ENCODE measurements around the gene GDI2.
"Not testable (repeated sequence)": the region's sequence is repeated elsewhere in the genome, so short reads cannot be mapped to it uniquely, and the experiment has no call there.

GDI2 gene
- 103 to 580 (median 275) reads per million in 3 experiments for total RNA-seq

- DNase-seq, result peak; percentile 97
Measured at GRCh38 chr10:5813341-5814109, at the start of gene GDI2. Gene GDI2, minus strand, starts transcription at chr10:5813434. Its CDS starts 176 bp downstream, at chr10:5813258.

GRCh38 chr10:5862360-5862961 lies 49.2 kb upstream of the GDI2 start:
- no peak for DNase-seq

GRCh38 chr10:5860066-5860465 lies 46.8 kb upstream of the GDI2 start:
- no peak for DNase-seq

GRCh38 chr10:5858811-5859210 lies 45.6 kb upstream of the GDI2 start:
- DNase-seq, result no peak

DNA sequence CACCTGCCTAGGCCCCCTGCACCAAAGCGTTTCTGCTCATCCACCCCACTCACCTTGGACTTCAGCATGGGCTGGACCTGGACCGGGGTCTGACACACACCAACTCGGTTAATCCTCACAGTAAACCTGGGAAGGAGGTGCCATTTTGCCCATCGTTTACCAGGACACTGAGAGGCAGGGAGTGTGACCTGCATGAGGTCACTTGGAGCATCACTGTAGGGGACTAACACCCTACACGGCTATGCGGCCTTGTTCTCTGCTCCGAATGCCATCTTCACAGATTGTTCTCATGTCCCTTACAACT lies 43.4 kb upstream of the GDI2 start:
- no peak for DNase-seq

DNA sequence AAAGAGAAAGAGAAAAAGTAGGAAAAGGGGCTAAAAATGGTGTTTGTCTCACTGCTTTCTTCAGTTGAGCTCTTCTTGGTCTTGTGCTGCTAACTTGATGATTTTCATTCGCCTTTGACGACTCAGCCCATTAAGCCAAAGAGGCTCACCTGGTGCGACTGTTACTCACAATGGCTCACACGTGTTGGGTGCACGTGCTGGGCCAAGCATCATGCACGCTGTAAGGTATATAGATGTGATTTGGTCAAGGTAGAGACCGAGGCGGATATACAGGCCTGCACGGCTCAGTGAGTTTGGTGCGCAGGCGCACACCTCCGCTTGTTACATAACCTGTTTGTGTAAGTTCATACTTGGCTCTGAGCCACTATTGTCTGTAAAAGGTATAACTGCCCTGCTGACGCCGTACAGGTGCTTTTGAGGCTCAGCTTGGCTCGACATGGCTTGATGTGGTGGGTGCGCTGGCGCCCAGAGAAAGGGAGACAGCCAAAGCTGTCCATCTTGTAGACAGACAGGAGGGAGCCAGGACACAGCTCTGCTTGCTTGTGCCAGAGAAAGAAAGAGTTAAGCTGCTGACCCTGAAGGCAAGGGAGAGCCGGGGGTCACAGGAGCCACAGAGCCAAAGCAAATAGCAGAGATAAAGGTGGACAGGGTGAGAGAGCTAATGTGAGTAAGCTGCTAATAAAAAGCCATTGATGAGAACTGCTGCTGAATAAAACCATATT lies 42.9 kb upstream of the GDI2 start:
- no peak for DNase-seq

GRCh38 chr10:5854131-5854475 lies 40.9 kb upstream of the GDI2 start:
- no peak for DNase-seq

GRCh38 chr10:5846667-5847066 lies 33.4 kb upstream of the GDI2 start:
- DNase-seq, result not testable (repeated sequence)

DNA sequence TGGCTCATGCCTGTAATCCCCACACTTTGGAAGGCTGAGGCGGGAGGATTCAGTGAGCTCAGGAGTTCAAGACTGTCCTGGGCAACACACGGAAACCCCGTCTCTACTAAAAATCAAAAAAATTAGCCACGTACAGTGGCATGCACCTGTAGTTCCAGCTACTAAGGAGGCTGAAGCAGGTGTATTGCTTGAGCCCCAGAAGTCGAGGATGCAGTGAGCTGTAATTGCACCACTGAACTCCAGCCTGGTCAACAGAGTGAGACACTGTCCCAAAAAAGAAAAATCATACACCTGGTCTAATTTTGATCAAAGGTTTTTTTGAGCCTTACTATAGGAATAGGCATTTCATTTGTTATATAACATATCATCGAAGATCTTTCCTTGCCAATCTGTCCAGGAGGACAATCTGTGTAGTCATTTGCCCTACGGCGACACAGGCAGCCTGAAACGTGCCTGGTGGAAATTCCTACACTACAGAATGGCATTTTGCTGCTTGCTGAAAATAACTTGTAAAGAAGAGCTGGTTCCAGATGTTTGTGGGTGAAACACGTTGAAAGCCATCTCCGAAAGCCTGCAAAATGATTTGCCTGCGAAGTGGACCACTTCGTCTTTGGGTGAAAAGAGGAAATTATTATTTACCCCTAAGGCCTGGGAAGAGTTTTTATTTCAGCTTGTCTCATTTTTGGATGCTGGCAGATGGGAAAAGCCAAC lies 31.3 kb upstream of the GDI2 start:
- DNase-seq, result no peak

DNA sequence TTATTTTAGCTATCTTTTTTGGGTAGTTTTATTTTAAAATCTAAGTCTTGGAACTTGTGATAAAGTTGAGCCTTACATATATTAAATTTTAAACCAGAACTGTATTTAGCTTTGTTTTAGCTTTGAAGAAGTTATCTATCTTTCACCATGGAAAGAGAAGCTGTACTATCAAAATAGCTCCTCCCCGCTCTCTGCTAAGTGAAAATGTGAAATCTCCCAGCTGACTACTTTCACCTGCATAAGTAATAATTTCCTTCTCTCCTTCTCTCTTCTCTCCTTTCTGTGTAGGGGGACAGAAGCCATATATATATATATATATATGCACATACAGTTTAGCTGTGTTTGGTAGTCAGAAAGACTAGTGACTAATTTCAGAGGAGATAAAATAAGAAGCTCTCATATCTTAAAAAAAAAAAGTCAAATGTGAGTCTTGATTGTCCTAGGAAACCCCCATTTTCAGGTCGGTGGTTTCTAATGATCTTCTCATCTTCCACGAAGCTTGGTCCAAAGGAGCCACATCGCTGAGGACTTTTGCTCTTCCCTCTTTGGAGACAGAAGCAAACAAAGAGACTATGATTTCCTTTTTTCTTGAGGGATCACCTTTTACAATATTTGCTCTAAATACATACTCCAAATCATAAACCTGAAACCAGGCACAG lies 30.6 kb upstream of the GDI2 start:
- no peak for DNase-seq

- no peak for DNase-seq
Measured at GRCh38 chr10:5841965-5842364, 28.7 kb upstream of the GDI2 start.

- no peak for DNase-seq
Measured at GRCh38 chr10:5840314-5841307, 27.4 kb upstream of the GDI2 start.

DNA sequence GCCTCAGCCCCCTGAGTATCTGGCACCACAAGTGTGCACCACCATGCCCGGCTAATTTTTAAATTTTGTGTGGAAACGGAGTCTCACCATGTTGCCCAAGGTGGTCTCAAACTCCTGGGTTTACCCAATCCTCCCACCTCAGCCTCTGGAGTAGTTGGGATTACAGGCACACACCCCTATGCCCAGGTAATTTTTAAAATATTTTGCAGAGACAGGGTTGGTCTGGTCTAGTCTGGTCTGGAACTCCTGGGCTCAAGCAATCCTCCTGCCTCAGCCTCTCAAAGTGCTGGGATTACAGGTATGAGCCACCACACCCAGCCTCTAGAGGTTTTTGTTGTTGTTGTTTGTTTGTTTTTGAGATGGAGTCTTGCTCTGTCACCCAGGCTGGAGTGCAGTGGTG lies 22.9 kb upstream of the GDI2 start:
- DNase-seq, result not testable (repeated sequence)

- DNase-seq, result no peak
Measured at GRCh38 chr10:5835446-5836095, 22.3 kb upstream of the GDI2 start.

GRCh38 chr10:5833814-5834213 lies 20.6 kb upstream of the GDI2 start:
- DNase-seq, result no peak

DNA sequence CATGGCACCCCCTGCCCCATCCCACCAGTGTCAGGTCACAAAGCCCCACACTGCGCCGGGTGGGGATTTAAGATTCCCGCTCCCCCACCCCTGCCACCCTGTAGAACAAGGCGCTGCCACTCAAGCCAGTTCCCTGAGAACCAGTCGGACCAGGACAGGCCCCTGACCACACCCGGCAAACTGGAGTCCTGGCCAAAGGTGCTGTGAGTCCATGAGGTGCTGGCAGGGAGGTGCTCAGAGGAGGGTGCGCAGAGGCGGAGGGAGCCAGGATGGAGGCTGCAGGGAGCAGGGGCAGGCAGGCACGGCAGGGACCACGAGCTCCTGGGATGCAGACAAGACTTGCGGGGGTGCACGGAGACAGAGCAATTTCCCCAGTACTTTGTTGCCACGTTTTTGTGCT lies 19.7 kb upstream of the GDI2 start:
- no peak for DNase-seq

DNA sequence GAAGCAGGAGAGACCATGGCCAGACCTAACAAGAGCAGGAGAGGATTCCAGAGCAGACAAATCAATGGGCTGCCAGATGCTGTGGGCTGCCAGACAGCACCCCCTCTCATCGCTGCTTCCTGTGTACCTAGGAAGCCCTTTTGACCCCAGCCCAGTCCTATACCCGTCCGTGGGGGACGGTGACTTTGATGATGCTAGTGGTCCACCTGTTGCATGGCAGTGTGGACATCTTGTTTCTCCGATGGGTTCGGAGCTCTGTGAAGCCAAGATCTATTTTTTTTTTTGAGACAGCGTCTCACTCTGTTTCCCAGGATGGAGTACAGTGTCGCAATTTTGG lies 18.2 kb upstream of the GDI2 start:
- DNase-seq, result no peak

DNA sequence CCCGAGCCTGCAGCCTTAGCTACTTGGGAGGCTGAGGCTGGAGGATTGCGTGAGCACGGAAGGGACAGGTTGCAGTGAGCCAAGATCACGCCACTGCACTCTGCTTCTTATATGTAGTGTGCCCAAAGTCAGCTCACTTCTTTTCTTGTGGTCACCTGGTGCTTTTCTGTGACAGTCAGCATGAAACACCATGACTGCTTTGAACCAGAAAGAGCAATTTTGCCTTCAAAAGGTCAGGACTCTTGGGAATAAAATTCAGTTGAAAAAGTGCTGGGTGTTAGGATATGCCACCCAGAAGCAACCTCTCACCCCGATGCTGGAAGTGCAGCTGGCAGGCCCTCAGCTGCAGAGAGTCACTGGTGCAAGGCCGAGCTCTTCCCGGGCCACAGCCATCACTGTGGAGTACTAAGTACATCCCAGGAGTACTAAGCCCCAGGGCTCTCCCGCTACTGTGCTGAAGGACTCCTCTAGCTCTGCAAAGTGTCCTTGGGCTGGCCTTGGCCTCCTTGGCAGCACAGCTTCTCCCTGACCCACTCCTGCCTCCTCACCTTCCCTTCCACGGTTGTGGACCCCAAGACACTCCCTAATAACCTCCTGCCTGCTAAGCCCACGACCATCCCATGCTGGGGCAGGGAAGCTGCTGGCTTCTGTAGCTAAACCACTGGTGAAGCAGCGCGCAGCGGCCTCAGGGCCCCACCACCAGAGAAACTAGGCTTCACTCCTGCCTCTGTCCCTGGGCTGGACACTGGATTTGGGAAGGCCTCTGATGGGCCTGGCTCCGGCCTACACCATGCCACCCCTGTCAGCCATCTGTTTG lies 17.6 kb upstream of the GDI2 start:
- DNase-seq, result no peak

DNA sequence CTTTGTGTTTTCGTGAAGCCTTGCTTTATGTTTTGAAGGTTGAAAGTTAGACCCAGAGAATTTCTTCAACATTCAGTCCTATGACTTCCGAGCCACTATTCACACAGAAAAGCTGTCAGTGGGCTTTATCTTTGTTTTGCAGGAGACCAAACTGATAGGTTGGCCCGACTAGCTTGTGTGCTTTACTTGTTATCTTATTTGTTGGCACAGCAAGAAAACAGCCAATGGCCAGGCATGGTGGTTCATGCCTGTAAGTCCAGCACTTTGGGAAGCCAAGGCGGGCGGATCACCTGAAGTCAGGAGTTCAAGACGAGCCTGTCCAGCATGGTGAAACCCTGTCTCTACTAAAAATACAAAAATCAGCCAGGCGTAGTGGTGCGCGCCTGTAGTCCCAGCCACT lies 16.0 kb upstream of the GDI2 start:
- DNase-seq, result no peak

DNA sequence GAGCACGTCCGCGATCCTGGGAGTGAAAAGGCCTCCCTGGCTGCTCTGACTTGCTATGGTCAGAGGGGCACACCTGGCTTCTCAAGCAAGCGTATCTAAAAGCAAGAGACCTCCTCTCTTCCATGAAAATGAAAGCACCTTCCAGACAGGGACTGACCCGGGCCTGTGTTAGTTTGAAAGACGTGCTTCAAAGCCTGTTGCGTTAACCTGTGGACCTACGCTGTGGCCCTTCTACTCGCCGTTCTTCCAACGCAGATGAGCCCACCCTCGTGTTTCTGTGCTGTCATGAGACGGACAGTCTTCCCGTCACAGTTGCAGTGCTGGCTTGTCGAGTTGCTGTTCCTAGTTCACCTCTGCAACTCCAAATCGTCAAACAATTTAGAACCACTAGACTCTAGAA lies 15.5 kb upstream of the GDI2 start:
- no peak for DNase-seq
